Esophagus squamous epithelium (tissue), 5 donors: Measurements from ENCODE around the gene SLC2A13. TPM values are rescaled to one million over a fixed set of nuclear protein-coding genes. Genes with fewer than 3 reads are reported as not detected.

Experiments used
- DNase-seq: peaks from one replicate; lab custom pipeline; 2025; lab: John Stamatoyannopoulos, UW
- H3K27ac ChIP-seq, 4 donors: fragments of 200-600 bp; sonication (generic); one replicate each; pipeline ENCODE4 v1.5.1; 2016 to 2019; ENCODE audit warnings: mild to moderate bottlenecking in 1 of 4
- H3K27me3 ChIP-seq, 4 donors: fragments of 200-600 bp; sonication (generic); 1 replicate in 3 of 4; 2 replicates in 1 of 4; pipeline versions ENCODE4 v1.5.1 to v1.6.0; 2017 to 2021; ENCODE audit warnings: antibody characterized with exemption in 1 of 4
- H3K36me3 ChIP-seq, 3 donors: fragments of 200-600 bp; sonication (generic); one replicate each; pipeline ENCODE4 v1.5.1; 2016 to 2019
- H3K4me1 ChIP-seq, 3 donors: fragments of 200-600 bp; sonication (generic); one replicate each; pipeline ENCODE4 v1.5.1; 2017 to 2019
- H3K4me3 ChIP-seq, 4 donors: fragments of 200-600 bp; sonication (generic); 1 replicate in 3 of 4; 2 replicates in 1 of 4; pipeline ENCODE4 v1.5.1; 2016 to 2019; ENCODE audit warnings: mild to moderate bottlenecking in 2 of 4, moderate library complexity in 1 of 4
- H3K9me3 ChIP-seq, 3 donors: fragments of 200-600 bp; sonication (generic); one replicate each; pipeline ENCODE4 v1.5.1; 2016 to 2019
- CTCF ChIP-seq, 6 experiments: fragments of 450-650 bp in 4 of 6; fragments of 200-600 bp in 2 of 6; sonication (generic) in 2 of 6; IDR thresholded peaks; one replicate each; pipeline ENCODE4 v1.5.1; 2016 to 2019; ENCODE audit warnings: antibody characterized with exemption in 6 of 6, mild to moderate bottlenecking in 4 of 6, moderate library complexity in 4 of 6
- POLR2A ChIP-seq, 4 donors: fragments of 450-650 bp; IDR thresholded peaks; one replicate each; pipeline ENCODE4 v1.6.1; 2017; ENCODE audit warnings: antibody characterized with exemption in 4 of 4, mild to moderate bottlenecking in 4 of 4, moderate library complexity in 3 of 4
- WGBS, 2 donors: methylation state at CpG; one replicate each; pipeline ENCODE4 v1.1.5; 2018; 5-methylcytosine and 5-hydroxymethylcytosine counted together
- intact Hi-C: fragments of 100-400 bp; cut with DNase I; formaldehyde crosslinking; loops from one replicate; pipeline ENCODE4 v1.15.0; 2022
- total RNA-seq, 4 donors: library from RNA; depleted of rRNA; stranded (reverse); fragments of >200 nt; gene quantifications; one replicate each; pipeline ENCODE4 v1.1.0, GENCODE V29; 2016
- donor health status: DM: yes; HTN: yes; CAD: no.

SLC2A13 gene
- total RNA-seq, 4 donors from 2014 or later, result 2.6 to 10.5 (median 4.0) TPM

GRCh38 chr12:39956725-39957124 lies 149.2 kb downstream of the SLC2A13 start:
- H3K4me1 ChIP-seq, result no peaks in the 10 kb centered on the region
- no peaks in the 10 kb centered on the region for H3K36me3 ChIP-seq
- intact Hi-C loops, result no loop called here
- 90% methylated on average over 2 of the region's 2 CpGs for WGBS, 2 donors
- no peak for TF ChIP-seq POLR2A (IDR thresholded peaks at IDR 0.05)
- no peak for TF ChIP-seq CTCF (IDR thresholded peaks at IDR 0.05)
- H3K4me3 ChIP-seq, result no peak overlapping the region
- no peak overlapping the region for H3K27ac ChIP-seq
- H3K9me3 ChIP-seq, result no peaks in the 10 kb centered on the region
- H3K27me3 ChIP-seq, result no peaks in the 10 kb centered on the region
- DNase-seq, result no peak

GRCh38 chr12:39946361-39947280 lies 159.3 kb downstream of the SLC2A13 start:
- Histone ChIP-seq H3K36me3 (no peaks in the 10 kb centered on the region), H3K27ac (no peak overlapping the region), H3K4me3 (no peak overlapping the region), H3K9me3 (no peaks in the 10 kb centered on the region), H3K27me3 (no peaks in the 10 kb centered on the region), H3K4me1 (no peaks in the 10 kb centered on the region)
- no peak for DNase-seq
- TF ChIP-seq CTCF (IDR thresholded peaks at IDR 0.05), result no peak
- no peak for TF ChIP-seq POLR2A (IDR thresholded peaks at IDR 0.05)
- WGBS, 2 donors, result 84 to 93% methylated on average over 11 to 14 of the region's 14 CpGs
- intact Hi-C loops, result no loop called here

GRCh38 chr12:39937119-39937518 lies 168.8 kb downstream of the SLC2A13 start:
- no peak overlapping the region for H3K27ac ChIP-seq
- no peaks in the 10 kb centered on the region for H3K9me3 ChIP-seq
- no peak overlapping the region for H3K4me3 ChIP-seq
- WGBS, 2 donors, result 86 to 100% methylated on average over 1 of the region's 1 CpG
- DNase-seq, result no peak
- intact Hi-C loops, result no loop called here
- no peak for TF ChIP-seq CTCF (IDR thresholded peaks at IDR 0.05)
- TF ChIP-seq POLR2A (IDR thresholded peaks at IDR 0.05), result no peak
- H3K27me3 ChIP-seq, result no peaks in the 10 kb centered on the region
- no peaks in the 10 kb centered on the region for H3K36me3 ChIP-seq
- H3K4me1 ChIP-seq, result peaks cover 0 to 1% (median 0%) of the 10 kb centered on the region in 3 donors

GRCh38 chr12:39935839-39936238 lies 170.0 kb downstream of the SLC2A13 start:
- WGBS, 2 donors, result 56 to 76% methylated on average over 2 of the region's 2 CpGs

More at GRCh38 chr12:39935839-39936238, 170.0 kb downstream of the SLC2A13 start:
- H3K36me3 ChIP-seq, result no peaks in the 10 kb centered on the region
- no peak overlapping the region for H3K4me3 ChIP-seq
- no peak for DNase-seq
- no peak overlapping the region for H3K27ac ChIP-seq
- peaks cover 0 to 4% (median 0%) of the 10 kb centered on the region in 3 donors for H3K4me1 ChIP-seq
- H3K9me3 ChIP-seq, result no peaks in the 10 kb centered on the region
- H3K27me3 ChIP-seq, result no peaks in the 10 kb centered on the region
- intact Hi-C loops, result no loop called here
- TF ChIP-seq POLR2A (IDR thresholded peaks at IDR 0.05), result no peak
- TF ChIP-seq CTCF (IDR thresholded peaks at IDR 0.05), result no peak
